Measurements from ENCODE around the gene SPATA24.

DNA sequence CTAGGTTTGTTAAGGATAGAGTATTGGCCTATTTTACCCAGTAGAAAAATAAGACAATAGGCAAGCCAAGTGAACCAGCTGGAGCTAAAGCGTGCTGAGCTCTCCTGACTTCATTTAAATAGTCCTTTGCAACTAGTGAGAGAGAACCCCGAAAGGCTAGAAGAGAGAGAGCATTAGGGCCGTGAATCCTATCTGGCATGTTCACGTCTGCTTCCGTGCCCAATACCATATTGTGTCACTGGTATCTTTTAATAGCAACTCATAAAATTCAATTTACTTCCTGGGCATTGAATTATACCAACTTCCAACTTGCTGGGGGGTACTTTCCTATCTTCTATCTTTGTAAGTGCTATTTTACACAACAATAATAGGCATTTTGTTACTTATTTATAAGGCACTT, 21.6 kb upstream of the SPATA24 start:
- TF ChIP-seq, protein P1, sequence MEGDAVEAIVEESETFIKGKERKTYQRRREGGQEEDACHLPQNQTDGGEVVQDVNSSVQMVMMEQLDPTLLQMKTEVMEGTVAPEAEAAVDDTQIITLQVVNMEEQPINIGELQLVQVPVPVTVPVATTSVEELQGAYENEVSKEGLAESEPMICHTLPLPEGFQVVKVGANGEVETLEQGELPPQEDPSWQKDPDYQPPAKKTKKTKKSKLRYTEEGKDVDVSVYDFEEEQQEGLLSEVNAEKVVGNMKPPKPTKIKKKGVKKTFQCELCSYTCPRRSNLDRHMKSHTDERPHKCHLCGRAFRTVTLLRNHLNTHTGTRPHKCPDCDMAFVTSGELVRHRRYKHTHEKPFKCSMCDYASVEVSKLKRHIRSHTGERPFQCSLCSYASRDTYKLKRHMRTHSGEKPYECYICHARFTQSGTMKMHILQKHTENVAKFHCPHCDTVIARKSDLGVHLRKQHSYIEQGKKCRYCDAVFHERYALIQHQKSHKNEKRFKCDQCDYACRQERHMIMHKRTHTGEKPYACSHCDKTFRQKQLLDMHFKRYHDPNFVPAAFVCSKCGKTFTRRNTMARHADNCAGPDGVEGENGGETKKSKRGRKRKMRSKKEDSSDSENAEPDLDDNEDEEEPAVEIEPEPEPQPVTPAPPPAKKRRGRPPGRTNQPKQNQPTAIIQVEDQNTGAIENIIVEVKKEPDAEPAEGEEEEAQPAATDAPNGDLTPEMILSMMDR (IDR thresholded peaks at IDR 0.05): no peak
- no peak for TF ChIP-seq ZFX (IDR thresholded peaks at IDR 0.05; ENCODE audit: borderline replicate concordance)
